T-cell (primary cell): ENCODE measurements around the gene NOC2L. TPM values are rescaled to one million over a fixed set of nuclear protein-coding genes. Genes with fewer than 3 reads are reported as not detected.

Experiments
- ATAC-seq, 4 experiments: fragments of 200-7000 bp in 3 of 4; fragments of 150-1000 bp in 1 of 4; cut with Tn5 transposase; replicated peaks in 1 of 4; 1 replicate in 3 of 4; 2 replicates in 1 of 4; pipeline ENCODE4 v1.10.0; 2021; ENCODE audit warnings: moderate library complexity in 3 of 4, mild to moderate bottlenecking in 2 of 4, moderate number of reproducible peaks in 1 of 4
- CTCF ChIA-PET, 2 donors: fragments of 300-600 bp; sonication (Branson Sonifier 250); formaldehyde crosslinking; loops; one replicate each; lab custom pipeline; 2022; ENCODE audit warnings: antibody characterized with exemption in 2 of 2; lab: Charles Lee
- POLR2A ChIA-PET, 2 donors: fragments of 300-600 bp; sonication (Branson Sonifier 250); formaldehyde crosslinking; loops; one replicate each; lab custom pipeline; 2022; ENCODE audit warnings: antibody characterized with exemption in 2 of 2; lab: Charles Lee
- DNase-seq, 35 experiments: peaks; one replicate each; pipeline versions ENCODE4 v3.0.0 to v3.0.0-alpha.2; 2013 to 2023
- H3K27ac ChIP-seq: one replicate; pipeline ENCODE4 v1.5.1; 2013; ENCODE audit warnings: low read length
- H3K27me3 ChIP-seq, 2 experiments: replicated peaks in 1 of 2; 1 replicate in 1 of 2; 2 replicates in 1 of 2; pipeline versions ENCODE4 v1.6.1 to v1.7.0; 2013; ENCODE audit warnings: low read length in 1 of 2, mixed read lengths in 1 of 2; ENCODE audit not compliant: control insufficient read depth in 2 of 2, insufficient read depth in 2 of 2; ENCODE audit errors: extremely low read depth in 1 of 2
- H3K36me3 ChIP-seq, 2 donors: 1 replicate in 1 of 2; 2 replicates in 1 of 2; pipeline versions ENCODE4 v1.6.1 to v1.7.0; 2013; ENCODE audit warnings: low read length in 1 of 2; ENCODE audit not compliant: control insufficient read depth in 2 of 2, insufficient read depth in 1 of 2; ENCODE audit errors: extremely low read depth in 1 of 2
- H3K4me1 ChIP-seq, 2 experiments: 1 replicate in 1 of 2; 2 replicates in 1 of 2; pipeline versions ENCODE4 v1.6.1 to v1.7.0; 2013; ENCODE audit warnings: low read length in 2 of 2, mixed read lengths in 1 of 2; ENCODE audit not compliant: insufficient read depth in 2 of 2, control insufficient read depth in 1 of 2; ENCODE audit errors: extremely low read depth in 1 of 2
- H3K4me3 ChIP-seq, 2 donors: 1 replicate in 1 of 2; 2 replicates in 1 of 2; pipeline versions ENCODE4 v1.5.1 to v1.7.0; 2013; ENCODE audit warnings: mild to moderate bottlenecking in 2 of 2, low read length in 1 of 2, moderate library complexity in 1 of 2; ENCODE audit not compliant: control insufficient read depth in 1 of 2; ENCODE audit errors: extremely low read depth in 1 of 2
- H3K9me3 ChIP-seq: 2 replicates; pipeline ENCODE4 v1.7.0; 2013
- H3K27ac Mint-ChIP-seq, 2 donors: one replicate each; pipeline ENCODE4 v1.8.0; 2020 to 2021; ENCODE audit warnings: mild to moderate bottlenecking in 2 of 2, mixed read lengths in 2 of 2
- H3K27me3 Mint-ChIP-seq, 2 donors: one replicate each; pipeline ENCODE4 v1.8.0; 2021 to 2022; ENCODE audit warnings: mixed read lengths in 2 of 2
- H3K36me3 Mint-ChIP-seq: one replicate; pipeline ENCODE4 v1.8.0; 2021; ENCODE audit warnings: mixed read lengths
- H3K4me1 Mint-ChIP-seq, 3 donors: one replicate each; pipeline ENCODE4 v1.8.0; 2020 to 2022; ENCODE audit warnings: mixed read lengths in 3 of 3, mild to moderate bottlenecking in 1 of 3
- H3K4me3 Mint-ChIP-seq, 3 donors: one replicate each; pipeline ENCODE4 v1.8.0; 2020 to 2022; ENCODE audit warnings: mild to moderate bottlenecking in 3 of 3, mixed read lengths in 3 of 3, moderate library complexity in 3 of 3
- H3K9me3 Mint-ChIP-seq, 3 donors: one replicate each; pipeline ENCODE4 v1.8.0; 2020 to 2022; ENCODE audit warnings: mixed read lengths in 3 of 3
- WGBS: methylation state at CpG from one replicate; pipeline ENCODE4 v1.1.5; 2013; ENCODE audit warnings: missing lambda C conversion rate; ENCODE audit not compliant: insufficient coverage; 5-methylcytosine and 5-hydroxymethylcytosine counted together
- total RNA-seq, 35 experiments: library from RNA in 6 of 35; stranded (reverse) in 6 of 35; fragments of 120-200 nt in 1 of 35; gene quantifications; one replicate each; pipeline versions ENCODE4 v1.2.1 to v1.2.4 and lab custom pipeline; 2013 to 2026

NOC2L gene
- total RNA-seq (10 to 100 TPM; 58.7 to 92.2 (median 83.4) TPM), total RNA-seq (lab: John Stamatoyannopoulos, UW) (69.7 to 367 (median 105) reads per million in 29 experiments)
- 38.0 TPM for total RNA-seq (2013)

DNA sequence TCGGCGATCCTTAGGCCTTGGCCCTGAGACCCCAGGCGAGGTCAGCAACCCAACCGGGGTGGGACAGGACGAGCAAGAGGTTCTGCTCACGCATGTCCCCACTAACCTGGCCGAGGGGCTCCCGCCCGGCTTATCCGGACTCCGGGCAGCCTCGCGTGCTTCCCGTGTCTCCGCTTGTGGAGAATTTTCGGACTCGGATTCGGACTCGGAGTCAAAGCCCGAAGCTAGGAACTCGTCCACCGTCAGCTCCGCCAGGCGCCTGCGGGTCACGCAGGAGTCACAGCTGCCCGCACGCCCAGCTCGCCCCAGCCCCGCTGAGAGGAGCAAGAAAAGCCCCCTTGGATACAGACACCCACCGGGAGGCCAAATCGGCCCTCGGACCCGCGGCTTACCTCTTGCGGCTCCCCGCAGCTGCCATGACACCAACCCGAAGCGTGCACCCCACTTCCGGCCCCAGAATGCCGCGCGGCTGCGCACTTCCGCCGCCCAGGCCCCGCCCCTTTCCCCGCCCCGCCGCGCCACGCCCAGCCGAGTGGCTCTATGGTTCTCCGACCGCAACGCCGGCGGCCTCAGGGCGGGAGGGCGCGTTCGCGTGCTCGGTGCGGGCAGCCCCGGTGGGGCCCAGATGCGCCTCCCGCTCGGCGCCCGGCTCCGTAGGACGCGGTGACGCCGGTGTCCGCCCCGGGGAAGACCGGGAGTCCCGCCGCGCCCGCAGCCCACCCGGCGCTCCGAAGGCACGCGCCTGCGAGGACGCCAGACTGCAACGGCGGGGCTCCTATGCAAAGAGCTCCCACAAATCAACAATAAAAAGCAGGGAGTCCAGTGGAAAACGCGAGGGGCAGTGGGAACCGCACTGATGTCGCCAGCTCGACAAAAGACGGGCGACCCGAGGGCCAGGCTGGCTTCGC, at the start of gene NOC2L:
NOC2L (minus strand) TSS at position 434 of the 908 bp plus-strand sequence; CDS start at position 418, 16 bp downstream.
- Mint-ChIP-seq H3K4me3 (peak within 1 kb of the TSS; percentile 87 to 90 (median 87)), H3K27me3 (no peaks in the 10 kb centered on the region), H3K36me3 (peaks cover 18% of the 10 kb centered on the region), H3K27ac (peak within 1 kb of the TSS; percentile 75 to 79), H3K4me1 (peaks cover 17 to 30% (median 24%) of the 10 kb centered on the region in 3 donors), H3K9me3 (no peaks in the 10 kb centered on the region)
- ATAC-seq = peak; percentile 85 to 87 (median 86)
- DNase-seq = peak; percentile 86 to 99 (median 94)
- Histone ChIP-seq H3K9me3 (no peaks in the 10 kb centered on the region), H3K27me3 (no peaks in the 10 kb centered on the region), H3K36me3 (peaks cover 0 to 32% of the 10 kb centered on the region in 2 donors), H3K4me1 (peaks cover 7 to 40% of the 10 kb centered on the region in 2 experiments), H3K4me3 (peak within 1 kb of the TSS; percentile 99), H3K27ac (peak within 1 kb of the TSS; percentile 49)
- POLR2A ChIA-PET = interaction anchor here in 1 of 2 donors (0.6 kb wide), 2 partner anchors 128 to 181 kb away, joined by 3 to 5 read pairs; no protein-coding TSS in a partner anchor
- 5% methylated on average over 101 of the region's 101 CpGs for whole genome bisulfite sequencing
- CTCF ChIA-PET = no interaction called here

DNA sequence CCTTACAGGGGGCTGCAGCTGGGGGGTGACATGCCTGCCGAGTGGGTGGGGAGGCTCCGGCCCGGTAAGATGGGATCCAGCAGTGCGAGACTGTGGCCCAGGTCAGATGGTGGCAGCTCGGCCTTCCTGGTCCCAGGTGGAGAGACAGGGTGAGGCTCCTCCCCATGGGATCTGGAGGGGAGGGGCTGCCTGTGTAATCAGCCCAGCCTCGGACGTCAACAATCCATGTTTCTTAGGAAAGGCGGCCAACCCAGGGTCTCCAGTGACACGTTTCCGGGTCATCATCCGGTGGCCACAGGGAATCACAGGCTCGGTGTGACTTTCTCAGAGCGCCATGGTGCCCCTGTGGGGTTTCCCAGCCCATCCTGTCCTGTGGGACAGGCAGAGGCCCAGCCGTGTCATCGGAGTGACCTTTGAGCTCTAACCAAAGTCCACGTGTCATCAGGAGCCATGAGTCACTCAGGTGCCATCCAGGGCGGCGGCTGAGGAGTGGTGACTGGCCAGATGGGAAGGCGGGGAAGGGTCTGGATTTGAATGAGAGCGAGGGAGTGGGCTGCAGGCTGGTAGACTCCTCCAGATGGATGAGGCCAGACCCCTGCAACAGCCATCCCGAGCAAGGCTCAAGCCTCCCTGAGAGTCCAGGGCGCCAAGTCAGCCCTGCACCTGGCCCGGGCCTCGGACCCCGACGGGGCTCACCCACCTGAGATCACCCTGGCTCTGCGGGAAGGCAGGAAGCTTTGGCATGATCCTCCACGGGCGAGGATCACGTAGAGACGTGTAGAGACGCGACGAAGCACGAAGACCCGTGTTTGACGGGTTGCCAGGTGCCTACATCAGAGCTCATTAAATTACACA, 47.5 kb upstream of the NOC2L start:
- no peaks in the 10 kb centered on the region for H3K36me3 ChIP-seq
- Mint-ChIP-seq H3K36me3 (no peaks in the 10 kb centered on the region), H3K27ac (no peak overlapping the region), H3K9me3 (no peaks in the 10 kb centered on the region), H3K27me3 (peaks cover 7 to 37% of the 10 kb centered on the region in 2 donors), H3K4me3 (no peak overlapping the region), H3K4me1 (peaks cover 11 to 16% (median 11%) of the 10 kb centered on the region in 3 donors)
- ATAC-seq (no peak), DNase-seq (peak in 1 of 35 experiments; percentile 3)
- H3K27ac ChIP-seq = no peak overlapping the region
- CTCF ChIA-PET = no interaction called here
- POLR2A ChIA-PET = interaction anchor here in 1 of 2 donors (1.0 kb wide), 1 partner anchor 12 kb away, joined by 3 read pairs; no protein-coding TSS in a partner anchor
- H3K27me3 ChIP-seq = peaks cover 2 to 59% of the 10 kb centered on the region in 2 experiments
- WGBS = 91% methylated on average over 37 of the region's 37 CpGs
- H3K4me3 ChIP-seq = no peak overlapping the region
- peaks cover 0 to 20% of the 10 kb centered on the region in 2 experiments for H3K4me1 ChIP-seq
- H3K9me3 ChIP-seq = no peaks in the 10 kb centered on the region

DNA sequence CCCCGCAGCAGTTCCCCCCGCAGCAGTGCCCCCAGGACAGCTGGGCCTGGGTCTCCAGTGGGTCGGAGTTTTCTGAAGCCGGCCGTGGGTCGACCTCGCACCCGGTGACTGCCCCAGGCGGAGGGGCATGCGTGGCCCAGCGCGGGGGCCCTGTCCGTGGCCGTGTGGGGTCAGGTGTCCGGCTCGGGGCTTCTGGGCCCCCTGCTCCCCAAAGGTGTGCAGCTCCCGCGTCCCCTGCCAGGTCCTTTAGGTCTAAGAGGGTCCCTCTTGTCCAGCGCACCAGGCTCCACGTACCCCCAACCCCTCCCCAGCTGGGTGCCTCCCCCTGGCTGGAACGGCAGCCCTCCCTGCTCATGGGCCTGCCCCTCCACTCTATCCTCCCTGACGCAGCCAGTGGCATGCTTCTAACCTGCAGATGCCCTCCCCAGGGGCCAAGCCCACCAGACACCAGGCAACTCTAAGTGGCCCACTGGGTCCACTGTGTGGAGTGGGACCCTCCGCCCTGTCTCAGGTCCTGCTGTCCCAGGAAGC, 46.8 kb upstream of the NOC2L start:
- peaks cover 10 to 17% (median 13%) of the 10 kb centered on the region in 3 donors for H3K4me1 Mint-ChIP-seq
- H3K27me3 Mint-ChIP-seq = peaks cover 7 to 37% of the 10 kb centered on the region in 2 donors
- no peaks in the 10 kb centered on the region for H3K9me3 ChIP-seq
- no peak overlapping the region for H3K4me3 ChIP-seq
- no peak overlapping the region for H3K4me3 Mint-ChIP-seq
- H3K9me3 Mint-ChIP-seq = no peaks in the 10 kb centered on the region
- ChIA-PET CTCF (no interaction called here), POLR2A (no interaction called here)
- H3K36me3 ChIP-seq = no peaks in the 10 kb centered on the region
- H3K36me3 Mint-ChIP-seq = no peaks in the 10 kb centered on the region
- DNase-seq = no peak
- H3K27ac Mint-ChIP-seq = no peak overlapping the region
- ATAC-seq = no peak
- H3K27me3 ChIP-seq = peaks cover 2 to 62% of the 10 kb centered on the region in 2 experiments
- WGBS = 93% methylated on average over 21 of the region's 23 CpGs
- H3K4me1 ChIP-seq = peaks cover 4 to 27% of the 10 kb centered on the region in 2 experiments
- H3K27ac ChIP-seq = no peak overlapping the region

DNA sequence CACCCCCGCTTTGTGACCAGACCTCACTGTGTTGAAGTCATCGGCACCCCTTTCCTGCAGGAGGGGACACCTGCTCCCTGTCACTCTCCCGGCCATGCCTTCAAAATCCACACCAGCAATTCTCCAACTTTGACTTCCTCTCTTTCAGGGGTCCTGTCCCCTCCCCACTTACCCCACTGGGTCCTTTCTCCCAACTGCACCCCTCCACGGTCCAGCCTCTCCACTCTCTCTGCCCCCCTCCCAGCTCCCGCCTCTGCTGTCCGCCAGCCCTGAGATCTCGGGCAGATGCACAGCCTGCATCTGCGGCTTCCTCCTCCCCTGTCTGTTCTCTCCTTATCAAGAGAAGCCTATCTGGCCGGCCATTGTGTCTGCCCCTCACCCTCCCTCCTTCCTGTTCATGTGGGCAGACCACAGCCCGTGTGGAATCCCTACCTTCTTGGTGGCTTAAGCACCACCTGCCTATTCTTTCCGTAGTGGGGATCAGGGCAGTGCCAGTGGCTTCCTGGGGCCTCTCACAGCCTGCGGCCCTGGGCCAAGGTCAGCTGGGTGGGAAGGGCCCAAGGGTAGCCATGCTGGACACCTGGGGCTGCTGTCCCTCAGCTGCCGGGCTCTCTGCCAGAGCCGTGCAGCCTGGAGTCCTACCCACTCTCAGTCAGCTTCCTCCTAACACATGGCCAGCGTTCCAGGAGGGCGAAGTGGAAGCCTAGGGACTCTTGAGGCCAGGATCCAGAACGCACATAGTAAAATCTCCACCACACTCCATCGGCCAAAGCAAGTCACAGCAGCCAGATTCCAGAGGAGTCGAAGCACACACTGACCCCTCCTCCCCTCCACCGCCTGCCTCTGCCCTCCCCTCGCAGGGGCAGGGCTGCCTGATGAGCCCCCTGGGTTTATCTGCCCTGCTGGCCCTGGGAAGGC, 46.0 kb upstream of the NOC2L start:
- H3K4me3 Mint-ChIP-seq = peak overlapping the region in 1 of 3 donors; percentile 63
- peaks cover 12 to 19% (median 17%) of the 10 kb centered on the region in 3 donors for H3K4me1 Mint-ChIP-seq
- 15% methylated on average over 17 of the region's 21 CpGs for WGBS
- H3K4me1 ChIP-seq = peaks cover 6 to 35% of the 10 kb centered on the region in 2 experiments
- POLR2A ChIA-PET = no interaction called here
- ATAC-seq = no peak
- CTCF ChIA-PET = no interaction called here
- no peak overlapping the region for H3K4me3 ChIP-seq
- H3K27me3 Mint-ChIP-seq = peaks cover 7 to 39% of the 10 kb centered on the region in 2 donors
- peaks cover 2 to 68% of the 10 kb centered on the region in 2 experiments for H3K27me3 ChIP-seq
- H3K36me3 Mint-ChIP-seq = no peaks in the 10 kb centered on the region
- H3K9me3 ChIP-seq = no peaks in the 10 kb centered on the region
- peak in 2 of 35 experiments; percentile 4 to 52 for DNase-seq
- H3K27ac ChIP-seq = no peak overlapping the region
- H3K9me3 Mint-ChIP-seq = no peaks in the 10 kb centered on the region
- H3K27ac Mint-ChIP-seq = peak overlapping the region in 1 of 2 donors; percentile 59
- no peaks in the 10 kb centered on the region for H3K36me3 ChIP-seq

DNA sequence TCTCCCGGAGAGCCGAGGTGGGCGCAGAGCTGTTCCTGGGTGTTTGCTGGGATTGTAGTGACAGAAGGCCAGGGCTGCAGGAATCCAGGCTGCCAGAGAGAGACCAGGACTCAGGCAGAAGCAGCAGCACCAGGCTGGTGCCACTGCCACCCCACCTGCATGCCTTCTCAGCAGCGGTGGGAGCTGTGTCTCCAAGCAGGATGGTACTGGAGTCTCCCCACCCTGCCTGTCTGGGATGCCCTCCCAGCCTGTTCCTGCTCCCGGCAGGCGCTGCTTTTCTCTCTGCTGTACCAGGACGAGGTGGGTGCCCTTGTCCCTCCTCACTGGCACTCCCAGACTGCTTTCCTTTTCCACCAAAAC, 45.3 kb upstream of the NOC2L start:
- no peak overlapping the region for H3K4me3 Mint-ChIP-seq
- DNase-seq = no peak
- 44% methylated on average over 6 of the region's 7 CpGs for WGBS
- H3K27me3 ChIP-seq = peaks cover 2 to 71% of the 10 kb centered on the region in 2 experiments
- H3K36me3 ChIP-seq = no peaks in the 10 kb centered on the region
- H3K27ac Mint-ChIP-seq = no peak overlapping the region
- peaks cover 9 to 40% of the 10 kb centered on the region in 2 experiments for H3K4me1 ChIP-seq
- no peak for ATAC-seq
- no peaks in the 10 kb centered on the region for H3K9me3 Mint-ChIP-seq
- H3K4me3 ChIP-seq = no peak overlapping the region
- POLR2A ChIA-PET = no interaction called here
- peaks cover 7 to 39% of the 10 kb centered on the region in 2 donors for H3K27me3 Mint-ChIP-seq
- no peaks in the 10 kb centered on the region for H3K9me3 ChIP-seq
- H3K36me3 Mint-ChIP-seq = no peaks in the 10 kb centered on the region
- CTCF ChIA-PET = no interaction called here
- H3K27ac ChIP-seq = no peak overlapping the region
- H3K4me1 Mint-ChIP-seq = peaks cover 12 to 19% (median 17%) of the 10 kb centered on the region in 3 donors
